HG02884 (cell line): ENCODE data around the gene TNKS2.
"Not testable (repeated sequence)": the region's sequence is repeated elsewhere in the genome, so short reads cannot be mapped to it uniquely, and the experiment has no call there.

ENCODE experiments used
- ATAC-seq: cut with Tn5 transposase; IDR thresholded peaks from one replicate; pipeline ENCODE4 v1.9.1; 2021; ENCODE audit warnings: mild to moderate bottlenecking, moderate library complexity; ENCODE audit not compliant: unreplicated experiment

The TNKS2 gene

DNA sequence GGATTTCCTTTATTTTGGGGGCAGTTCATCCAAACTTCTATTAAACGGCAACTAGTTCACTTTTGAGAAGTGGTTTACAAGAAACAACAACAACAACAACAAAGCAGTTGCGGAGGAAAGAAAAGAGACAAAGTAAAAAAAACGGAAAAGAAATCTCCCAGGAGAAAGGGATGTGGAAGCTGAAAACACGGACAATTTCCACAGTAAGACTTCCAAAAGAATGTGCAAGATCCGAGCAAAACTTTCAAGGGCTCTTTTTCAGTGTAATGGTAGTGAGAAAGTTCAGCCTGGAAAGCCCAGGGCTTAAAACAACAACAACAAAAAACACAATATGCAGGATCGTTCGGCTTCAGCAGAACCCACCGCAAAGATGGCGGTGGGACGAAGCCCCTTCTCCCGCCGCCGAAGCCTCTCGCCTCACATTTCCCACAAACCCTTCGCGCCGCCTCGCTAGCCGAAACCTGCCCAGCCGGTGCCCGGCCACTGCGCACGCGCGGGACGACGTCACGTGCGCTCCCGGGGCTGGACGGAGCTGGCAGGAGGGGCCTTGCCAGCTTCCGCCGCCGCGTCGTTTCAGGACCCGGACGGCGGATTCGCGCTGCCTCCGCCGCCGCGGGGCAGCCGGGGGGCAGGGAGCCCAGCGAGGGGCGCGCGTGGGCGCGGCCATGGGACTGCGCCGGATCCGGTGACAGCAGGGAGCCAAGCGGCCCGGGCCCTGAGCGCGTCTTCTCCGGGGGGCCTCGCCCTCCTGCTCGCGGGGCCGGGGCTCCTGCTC lies at the start of gene TNKS2:
TNKS2 (plus strand) TSS at position 553 of the 775 bp plus-strand sequence. CDS start 265 bp downstream, outside the sequence.
- ATAC-seq, result peak; percentile 63

GRCh38 chr10:91749592-91749991 lies 48.6 kb upstream of the TNKS2 start:
- not testable (repeated sequence) for ATAC-seq

DNA sequence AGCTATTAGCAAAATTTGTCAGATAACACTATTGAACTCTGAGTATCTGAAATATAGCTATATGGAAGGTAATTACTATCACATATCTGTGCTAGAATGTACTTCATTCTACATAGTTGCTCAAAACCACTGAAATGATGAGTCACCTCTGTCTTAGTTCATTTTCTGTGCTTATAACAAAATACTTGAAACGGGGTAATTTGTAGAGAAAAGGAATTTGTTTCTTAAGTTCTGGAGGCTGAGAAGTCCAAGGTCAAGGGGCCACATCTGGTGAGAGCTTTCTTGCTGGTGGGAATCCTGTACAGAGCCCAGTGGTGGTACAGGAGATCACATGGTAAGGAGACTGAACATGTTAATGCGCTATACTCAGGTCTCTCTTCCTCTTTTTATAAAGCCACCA lies 41.9 kb upstream of the TNKS2 start:
- ATAC-seq, result no peak

DNA sequence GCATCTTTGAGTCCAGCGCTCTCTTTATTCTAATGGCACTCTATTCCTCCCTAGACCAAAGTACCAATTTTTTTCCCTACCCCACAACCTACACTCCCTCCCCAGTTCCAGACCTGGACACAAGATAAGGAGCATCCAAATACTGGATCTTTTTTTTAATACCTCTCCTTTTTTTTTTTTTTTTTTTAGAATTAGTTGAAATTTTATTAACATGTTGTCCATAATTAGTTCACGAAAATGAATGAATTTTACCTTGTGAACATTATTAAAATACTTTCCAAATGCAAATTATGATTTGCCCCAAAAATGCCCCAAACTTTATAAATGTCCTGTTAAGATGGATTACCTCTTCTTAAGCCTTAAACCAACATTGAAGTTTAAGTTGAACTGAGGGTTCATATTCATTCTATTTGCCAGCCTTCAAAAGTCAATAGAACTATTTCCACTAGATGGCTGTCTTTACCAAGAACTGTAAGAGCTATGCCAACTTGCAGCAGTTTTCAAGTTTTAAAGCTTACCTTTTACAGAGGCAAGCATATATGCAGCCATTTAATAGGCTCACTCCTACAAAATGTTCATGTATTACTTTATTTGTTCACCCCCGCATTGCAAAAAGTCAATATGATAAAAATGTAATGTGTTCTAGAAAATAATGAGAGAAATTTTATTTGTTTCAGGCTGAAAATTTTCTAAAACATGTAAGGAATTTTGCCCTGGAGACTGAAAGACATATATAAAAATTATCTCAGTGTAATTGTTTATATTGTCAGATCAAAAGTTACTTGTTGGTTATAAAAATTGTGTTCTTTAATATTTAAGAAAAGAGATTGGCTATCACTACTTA lies 39.7 kb upstream of the TNKS2 start:
- no peak for ATAC-seq

DNA sequence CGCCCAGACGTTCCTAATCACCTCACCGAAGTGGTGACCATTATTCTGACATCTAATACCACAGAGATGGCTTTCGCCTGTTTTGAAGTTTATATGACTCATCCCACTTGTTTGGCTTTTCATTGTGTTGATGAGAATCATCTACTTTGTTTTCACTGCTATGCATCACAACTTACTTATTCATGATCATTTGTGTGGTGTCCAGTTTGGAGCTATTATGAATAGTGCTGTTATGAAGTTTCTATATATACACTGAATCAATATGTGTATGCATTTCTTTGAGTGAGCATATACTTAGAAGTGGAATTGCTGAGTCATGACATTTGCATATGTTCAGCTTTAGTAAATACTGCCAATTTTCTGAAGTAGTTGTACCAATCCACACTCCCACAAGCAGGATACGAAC lies 38.6 kb upstream of the TNKS2 start:
- no peak for ATAC-seq

- no peak for ATAC-seq
Measured at GRCh38 chr10:91761721-91762120, 36.5 kb upstream of the TNKS2 start.

DNA sequence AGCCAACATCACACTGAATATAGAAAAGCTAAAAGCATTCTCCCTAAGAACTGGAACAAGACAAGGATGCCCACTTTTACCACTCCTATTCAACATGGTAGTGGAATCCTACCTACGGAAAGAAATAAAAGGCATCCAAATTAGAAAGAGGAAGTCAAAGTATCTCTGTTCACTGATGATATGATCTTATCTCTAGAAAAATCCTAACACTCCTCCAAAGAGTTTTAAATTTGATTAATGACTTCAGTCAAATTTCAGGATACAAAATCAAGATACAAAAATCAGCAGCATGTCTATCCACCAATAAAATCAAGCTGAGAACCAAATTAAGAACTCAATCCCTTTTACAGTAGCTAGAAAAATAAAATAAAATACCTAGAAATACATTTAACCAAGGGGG lies 35.3 kb upstream of the TNKS2 start:
- no peak for ATAC-seq

GRCh38 chr10:91766676-91767075 lies 31.6 kb upstream of the TNKS2 start:
- ATAC-seq, result no peak

DNA sequence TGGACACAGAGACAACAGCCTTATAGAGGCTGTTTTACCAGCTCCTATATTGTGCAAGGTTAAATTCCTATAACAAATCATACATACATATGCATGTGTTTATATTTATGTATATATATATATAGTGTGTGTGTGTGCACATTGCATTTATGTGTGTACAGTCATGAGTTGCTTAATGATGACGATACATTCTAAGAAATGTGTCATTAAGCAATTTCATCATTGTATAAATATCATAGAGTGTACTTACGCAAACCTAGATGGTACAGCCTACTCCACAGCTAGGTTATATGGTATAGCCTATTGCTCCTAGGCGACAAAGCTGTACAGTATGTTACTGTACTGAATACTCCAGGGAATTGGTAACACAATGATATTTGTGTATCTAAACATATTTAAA lies 30.1 kb upstream of the TNKS2 start:
- no peak for ATAC-seq

DNA sequence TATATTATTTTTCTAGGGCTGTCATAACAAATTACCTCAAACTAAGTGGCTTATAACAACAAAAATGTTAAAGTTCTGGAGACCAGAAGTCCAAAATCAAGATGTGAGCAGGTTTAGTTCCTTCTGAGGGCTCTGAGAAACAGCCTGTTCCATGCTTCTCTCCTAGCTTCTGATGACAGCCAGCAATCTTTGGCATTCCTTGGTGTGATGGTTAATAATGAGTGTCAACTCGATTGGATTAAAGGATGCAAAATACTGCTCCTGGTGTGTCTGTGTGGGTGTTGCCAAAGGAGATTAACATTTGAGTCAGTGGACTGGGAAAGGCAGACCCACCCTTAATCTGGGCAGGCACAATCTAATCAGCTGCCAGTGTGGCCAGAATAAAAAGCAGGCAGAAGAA lies 26.3 kb upstream of the TNKS2 start:
- no peak for ATAC-seq

DNA sequence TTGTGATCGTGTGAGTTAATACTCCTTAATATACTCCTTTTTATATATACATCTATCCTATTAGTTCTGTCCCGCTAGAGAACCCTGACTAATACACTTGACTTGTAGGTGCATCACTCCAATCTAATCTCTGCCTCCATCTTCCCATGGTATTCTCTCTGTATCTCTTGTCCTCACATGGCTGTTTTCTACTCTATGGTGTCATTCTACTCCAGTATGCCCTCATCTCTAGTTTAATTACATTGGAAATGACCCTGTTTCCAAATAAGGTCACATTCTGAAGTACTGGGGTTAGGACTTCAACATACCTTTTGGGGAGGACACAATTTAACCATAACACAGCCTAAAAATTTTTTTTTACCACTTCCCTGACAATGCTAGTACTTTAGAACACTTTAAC lies 25.8 kb upstream of the TNKS2 start:
- ATAC-seq, result no peak

DNA sequence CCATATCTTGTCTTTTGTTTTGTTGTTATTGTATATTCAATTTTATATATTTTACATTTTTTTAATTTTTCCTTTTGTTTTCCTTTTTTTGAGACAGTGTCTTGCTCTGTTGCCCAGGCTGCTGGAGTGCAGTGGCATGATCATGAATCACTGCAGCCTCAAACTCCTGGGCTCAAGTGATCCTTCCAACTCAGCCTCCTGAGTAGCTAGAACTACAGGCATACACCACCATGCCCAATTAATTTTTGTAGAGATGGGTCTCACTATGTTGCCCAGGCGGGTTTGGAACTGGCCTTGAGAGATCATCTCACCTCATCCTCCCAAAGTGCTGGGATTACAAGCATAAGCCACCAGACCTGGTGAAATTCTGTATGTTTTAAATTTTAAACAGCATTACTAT lies 25.4 kb upstream of the TNKS2 start:
- no peak for ATAC-seq

- ATAC-seq, result no peak
Measured at GRCh38 chr10:91774571-91774970, 23.7 kb upstream of the TNKS2 start.

- no peak for ATAC-seq
Measured at GRCh38 chr10:91775731-91776130, 22.5 kb upstream of the TNKS2 start.

GRCh38 chr10:91776266-91776665 lies 22.0 kb upstream of the TNKS2 start:
- ATAC-seq, result no peak

GRCh38 chr10:91778485-91778884 lies 19.7 kb upstream of the TNKS2 start:
- no peak for ATAC-seq

DNA sequence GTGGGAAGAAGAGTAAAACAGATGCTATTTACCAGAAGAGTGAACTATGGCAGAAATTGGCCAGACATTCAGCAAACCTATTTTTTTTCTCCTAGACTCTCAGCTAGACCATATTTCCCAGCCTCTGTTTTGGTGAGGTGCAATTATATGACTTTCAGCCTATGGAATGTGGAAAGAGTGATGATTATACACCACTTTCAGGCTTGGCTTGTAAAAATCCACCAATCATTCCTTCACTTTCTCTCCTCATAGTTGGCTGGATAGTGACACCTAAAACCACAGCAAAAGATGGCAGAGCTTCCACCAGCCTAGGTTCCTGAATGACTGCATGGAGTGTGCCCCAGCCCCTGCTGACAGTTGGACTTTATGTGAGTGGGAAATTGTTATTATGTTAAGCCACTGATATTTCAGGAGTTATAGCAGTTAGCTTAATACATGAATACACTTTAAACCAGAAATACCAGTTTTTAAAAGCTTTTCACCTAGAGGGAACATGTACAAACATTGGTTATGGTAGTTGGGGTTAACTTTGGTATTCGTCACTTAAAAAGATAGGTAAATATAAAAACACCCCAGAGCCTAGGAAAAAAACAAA lies 19.1 kb upstream of the TNKS2 start:
- no peak for ATAC-seq

DNA sequence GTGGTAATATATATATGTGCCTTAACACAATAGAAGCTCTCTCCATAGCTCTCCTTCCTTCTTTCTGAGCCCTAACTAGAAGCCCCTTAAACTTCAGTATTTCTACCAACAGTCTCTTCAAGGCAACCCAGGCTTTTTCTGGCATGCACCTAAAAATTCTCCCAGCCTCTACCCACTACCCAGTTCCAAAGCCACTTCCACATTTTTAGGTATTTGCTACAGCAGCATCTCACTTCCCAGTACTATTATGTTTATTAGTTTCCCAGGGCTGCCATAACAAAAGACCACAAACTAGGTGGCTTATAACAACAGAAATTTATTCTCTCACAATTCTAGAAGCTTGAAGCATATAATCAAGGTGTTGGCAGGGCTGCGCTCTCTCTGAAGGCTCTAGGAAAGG lies 15.7 kb upstream of the TNKS2 start:
- no peak for ATAC-seq

- no peak for ATAC-seq
Measured at GRCh38 chr10:91785830-91786229, 12.4 kb upstream of the TNKS2 start.

DNA sequence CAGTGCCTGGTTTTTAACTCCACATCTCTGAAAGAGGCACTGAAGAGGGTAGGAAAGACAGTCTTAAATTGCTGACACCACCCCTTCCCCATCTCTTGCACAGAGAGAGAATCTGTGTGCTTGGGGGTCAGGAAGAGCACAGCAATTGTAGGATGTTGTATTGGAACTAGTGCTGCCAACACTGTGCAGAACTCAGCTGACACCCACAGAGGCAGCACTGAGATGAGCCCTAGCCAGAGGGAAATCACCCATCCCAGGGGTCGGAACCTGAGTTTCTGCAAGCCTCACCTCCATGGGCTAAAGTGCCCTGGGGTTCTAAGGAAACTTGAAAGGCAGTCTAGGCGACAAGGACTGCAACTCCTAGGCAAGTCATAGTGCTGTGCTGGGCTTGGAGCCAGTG lies 11.0 kb upstream of the TNKS2 start:
- ATAC-seq, result no peak

- no peak for ATAC-seq
Measured at GRCh38 chr10:91787810-91788209, 10.4 kb upstream of the TNKS2 start.

- no peak for ATAC-seq
Measured at GRCh38 chr10:91788527-91788926, 9.7 kb upstream of the TNKS2 start.
